Transverse colon (tissue), 4 donors: ENCODE data around the gene FLAD1. TPM values are rescaled to one million over a fixed set of nuclear protein-coding genes. Genes with fewer than 3 reads are reported as not detected.

Experiments
- DNase-seq: peaks from one replicate; pipeline ENCODE4 v3.0.0-alpha.2; 2019
- H3K27ac ChIP-seq, 4 donors: fragments of 200-600 bp; sonication (generic); 2 replicates each; pipeline ENCODE4 v1.5.1; 2016 to 2018; ENCODE audit warnings: inconsistent platforms in 4 of 4
- H3K27me3 ChIP-seq: fragments of 200-600 bp; sonication (generic); 2 replicates; pipeline ENCODE4 v1.5.1; 2017; ENCODE audit warnings: inconsistent platforms
- H3K36me3 ChIP-seq, 4 donors: fragments of 200-600 bp; sonication (generic); 2 replicates each; pipeline ENCODE4 v1.5.1; 2017 to 2019; ENCODE audit warnings: inconsistent platforms in 4 of 4
- H3K4me1 ChIP-seq, 4 donors: fragments of 200-600 bp; sonication (generic); 2 replicates each; pipeline ENCODE4 v1.5.1; 2017 to 2020; ENCODE audit warnings: inconsistent platforms in 4 of 4
- H3K4me3 ChIP-seq, 4 donors: fragments of 200-600 bp; sonication (generic); 1 replicate in 1 of 4; 2 replicates in 3 of 4; pipeline versions ENCODE4 v1.5.1 to v1.6.1; 2017 to 2019; ENCODE audit warnings: inconsistent platforms in 4 of 4
- H3K9me3 ChIP-seq, 2 donors: fragments of 200-600 bp; sonication (generic); 2 replicates each; pipeline ENCODE4 v1.5.1; 2017 to 2019; ENCODE audit warnings: inconsistent platforms in 2 of 2
- EP300 ChIP-seq: sonication (generic); formaldehyde crosslinking; IDR thresholded peaks from one replicate; pipeline ENCODE4 v1.6.1; 2017; ENCODE audit warnings: antibody characterized with exemption, low read depth
- POLR2A ChIP-seq: fragments of 450-650 bp; IDR thresholded peaks from one replicate; pipeline ENCODE4 v1.6.1; 2016; ENCODE audit warnings: antibody characterized with exemption, mild to moderate bottlenecking, moderate library complexity
- POLR2AphosphoS5 ChIP-seq, 3 donors: sonication (generic); formaldehyde crosslinking; IDR thresholded peaks; one replicate each; pipeline ENCODE4 v1.6.1; 2016; ENCODE audit warnings: antibody characterized with exemption in 3 of 3
- WGBS, 2 donors: methylation state at CpG; one replicate each; pipeline ENCODE4 v1.1.5; 2018; ENCODE audit warnings: low coverage in 1 of 2; 5-methylcytosine and 5-hydroxymethylcytosine counted together
- in situ Hi-C, 4 donors: fragments of 200-750 bp; cut with MboI; loops; one replicate each; pipeline versions ENCODE4 v1.15.0 to v1.15.1; 2017; ENCODE audit warnings: low sequenced_read_pairs in 3 of 4, low pct_ligation_motif_present in 1 of 4, low pct_unique_long_range_greater_than_20kb in 1 of 4
- intact Hi-C: fragments of 100-400 bp; cut with DNase I; formaldehyde crosslinking; loops from one replicate; pipeline ENCODE4 v1.15.1; 2023; ENCODE audit warnings: low total_unique reads
- small RNA-seq, 4 donors: library from RNA; depleted of rRNA; stranded (forward); fragments of <200 nt; gene quantifications; one replicate each; pipeline ENCODE3, GENCODE V24; 2016
- total RNA-seq, 4 donors: library from RNA; depleted of rRNA; stranded (reverse); fragments of >200 nt; gene quantifications; one replicate each; pipeline ENCODE4 v1.1.0, GENCODE V29; 2016
- TF ChIP-seq, protein P1 (sequence below), 5 experiments: fragments of 200-600 bp in 3 of 5; fragments of 450-650 bp in 2 of 5; sonication (generic) in 3 of 5; IDR thresholded peaks; 1 replicate in 2 of 5; 2 replicates in 3 of 5; pipeline ENCODE4 v1.5.1; 2016 to 2017; ENCODE audit warnings: antibody characterized with exemption in 5 of 5, inconsistent platforms in 3 of 5, mild to moderate bottlenecking in 2 of 5, moderate library complexity in 1 of 5

FLAD1 gene
- total RNA-seq, 4 donors from 2014 or later = 32.7 to 42.4 (median 36.0) TPM

DNA sequence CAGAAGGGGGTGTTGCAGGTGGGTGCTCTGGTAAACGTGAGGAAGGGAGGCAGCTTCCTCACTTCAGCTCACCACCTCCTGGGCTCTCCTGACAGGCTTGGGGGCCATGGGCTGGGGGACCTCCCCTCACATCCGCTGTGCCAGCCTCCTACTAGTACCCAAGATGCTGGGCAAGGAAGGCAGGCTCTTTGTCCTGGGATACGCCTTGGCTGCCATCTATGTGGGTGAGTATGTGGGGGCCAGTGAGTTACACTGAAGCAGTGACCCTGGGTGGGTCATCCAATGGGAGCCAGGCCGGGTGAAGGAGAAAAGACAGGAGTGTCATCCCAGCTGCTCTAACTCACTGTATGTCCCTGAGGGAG is 56.1 kb downstream of the FLAD1 start:
- H3K36me3 ChIP-seq = no peaks in the 10 kb centered on the region
- intact Hi-C loops = no loop called here
- no peaks in the 10 kb centered on the region for H3K27me3 ChIP-seq
- TF ChIP-seq EP300 (no peak), POLR2AphosphoS5 (IDR thresholded peaks at IDR 0.05) (no peak), POLR2A (no peak)
- TF ChIP-seq, protein P1, sequence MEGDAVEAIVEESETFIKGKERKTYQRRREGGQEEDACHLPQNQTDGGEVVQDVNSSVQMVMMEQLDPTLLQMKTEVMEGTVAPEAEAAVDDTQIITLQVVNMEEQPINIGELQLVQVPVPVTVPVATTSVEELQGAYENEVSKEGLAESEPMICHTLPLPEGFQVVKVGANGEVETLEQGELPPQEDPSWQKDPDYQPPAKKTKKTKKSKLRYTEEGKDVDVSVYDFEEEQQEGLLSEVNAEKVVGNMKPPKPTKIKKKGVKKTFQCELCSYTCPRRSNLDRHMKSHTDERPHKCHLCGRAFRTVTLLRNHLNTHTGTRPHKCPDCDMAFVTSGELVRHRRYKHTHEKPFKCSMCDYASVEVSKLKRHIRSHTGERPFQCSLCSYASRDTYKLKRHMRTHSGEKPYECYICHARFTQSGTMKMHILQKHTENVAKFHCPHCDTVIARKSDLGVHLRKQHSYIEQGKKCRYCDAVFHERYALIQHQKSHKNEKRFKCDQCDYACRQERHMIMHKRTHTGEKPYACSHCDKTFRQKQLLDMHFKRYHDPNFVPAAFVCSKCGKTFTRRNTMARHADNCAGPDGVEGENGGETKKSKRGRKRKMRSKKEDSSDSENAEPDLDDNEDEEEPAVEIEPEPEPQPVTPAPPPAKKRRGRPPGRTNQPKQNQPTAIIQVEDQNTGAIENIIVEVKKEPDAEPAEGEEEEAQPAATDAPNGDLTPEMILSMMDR (IDR thresholded peaks at IDR 0.05) = no peak
- peak overlapping the region; percentile 70 to 79 (median 75) for H3K27ac ChIP-seq
- H3K9me3 ChIP-seq = no peaks in the 10 kb centered on the region
- peaks cover 10 to 47% (median 30%) of the 10 kb centered on the region in 4 donors for H3K4me1 ChIP-seq
- in situ Hi-C loops = no loop called here
- no peak for DNase-seq
- 60 to 76% methylated on average over 1 to 4 of the region's 4 CpGs for WGBS, 2 donors
- no peak overlapping the region for H3K4me3 ChIP-seq

DNA sequence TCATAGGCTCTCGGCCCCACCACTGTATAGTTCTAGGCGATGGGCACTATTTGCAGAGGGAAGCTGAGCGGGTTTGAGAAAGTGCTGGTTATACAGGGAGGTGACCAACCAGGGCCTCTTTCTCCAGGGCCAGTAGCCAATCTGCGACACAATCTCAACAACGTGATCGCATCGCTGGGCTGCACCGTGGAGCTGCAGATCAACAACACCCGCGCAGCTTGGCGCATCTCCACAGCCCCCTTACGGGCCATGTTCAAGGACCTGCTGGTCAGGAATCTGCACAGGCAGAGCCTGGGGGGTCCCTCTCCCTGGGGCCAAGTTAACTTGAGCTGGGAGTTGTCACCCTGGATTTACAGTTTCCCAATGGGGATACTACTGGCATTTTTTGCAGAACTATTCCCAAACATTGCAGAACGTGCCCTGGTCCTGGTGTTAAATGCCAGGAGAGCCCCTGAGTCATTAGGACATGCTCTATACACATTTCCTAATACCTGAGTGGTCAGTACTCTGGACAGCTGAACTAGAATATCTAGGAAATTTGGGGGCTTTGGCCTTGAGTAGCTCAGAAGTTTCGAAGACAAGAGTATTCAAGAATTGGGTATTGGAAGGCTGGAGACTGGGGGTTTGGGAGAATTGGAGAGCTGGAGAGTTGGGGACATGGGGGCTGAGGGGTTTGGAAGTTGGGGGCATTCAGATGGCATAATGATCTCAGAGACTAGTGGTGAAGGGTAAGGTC is 57.4 kb downstream of the FLAD1 start:
- no peak for TF ChIP-seq POLR2AphosphoS5 (IDR thresholded peaks at IDR 0.05)
- no peak for TF ChIP-seq POLR2A
- TF ChIP-seq, protein P1 (IDR thresholded peaks at IDR 0.05) = no peak
- no peak for TF ChIP-seq EP300
- Histone ChIP-seq H3K36me3 (no peaks in the 10 kb centered on the region), H3K4me1 (peaks cover 14 to 53% (median 36%) of the 10 kb centered on the region in 4 donors), H3K27ac (no peak overlapping the region), H3K9me3 (no peaks in the 10 kb centered on the region), H3K4me3 (no peak overlapping the region), H3K27me3 (no peaks in the 10 kb centered on the region)
- no peak for DNase-seq
- in situ Hi-C loops (no loop called here), intact Hi-C loops (no loop called here)
- 86 to 94% methylated on average over 11 to 14 of the region's 14 CpGs for WGBS, 2 donors

Small RNAs within 50 kb of the gene (small RNA-seq; reads per million reads assigned to genes)
- gene MIR4258 (0 reads per million in 4 donors), gene RF00017 (0 reads per million in 4 donors)

Other genes with a start within 250 kb of the FLAD1 start
- gene KCNN3, start 113.1 kb upstream of the FLAD1 start, total RNA-seq = 1 to 10 TPM; 2.3 to 5.0 (median 3.5) TPM
- 10 to 100 TPM in 3 of 4 donors, 1 to 10 TPM in 1; 6.0 to 19.9 (median 13.1) TPM for gene PMVK, start 46.6 kb upstream of the FLAD1 start, total RNA-seq
- gene PBXIP1, start 27.2 kb upstream of the FLAD1 start, total RNA-seq = 10 to 100 TPM; 54.1 to 94.1 (median 83.6) TPM
- 10 to 100 TPM; 23.3 to 63.7 (median 29.0) TPM for gene PYGO2, start 21.6 kb upstream of the FLAD1 start, total RNA-seq
- gene SHC1, start 12.6 kb upstream of the FLAD1 start, total RNA-seq = 100 to 1,000 TPM in 2 of 4 donors, 10 to 100 TPM in 2; 71.1 to 149 (median 92.0) TPM
- 10 to 100 TPM in 3 of 4 donors, not detected in 1; 28.9 to 41.4 (median 35.2) TPM for gene CKS1B, start 8.7 kb upstream of the FLAD1 start, total RNA-seq
- gene LENEP, start 10.2 kb downstream of the FLAD1 start, total RNA-seq = not detected
- 100 to 1,000 TPM in 3 of 4 donors, 10 to 100 TPM in 1; 85.2 to 513 (median 272) TPM for gene ZBTB7B, start 19.5 kb downstream of the FLAD1 start, total RNA-seq
- 1 to 10 TPM in 3 of 4 donors, not detected in 1; 1.9 to 4.6 (median 4.5) TPM for gene DCST2, start 50.4 kb downstream of the FLAD1 start, total RNA-seq
- gene DCST1, start 50.5 kb downstream of the FLAD1 start, total RNA-seq = under 1 TPM in 2 of 4 donors, not detected in 2; 0.32 to 0.41 TPM
- 100 to 1,000 TPM in 3 of 4 donors, 10 to 100 TPM in 1; 90.6 to 196 (median 115) TPM for gene ADAM15, start 68.0 kb downstream of the FLAD1 start, total RNA-seq
- gene EFNA4, start 80.4 kb downstream of the FLAD1 start, total RNA-seq = 10 to 100 TPM; 18.3 to 57.2 (median 37.2) TPM
- 1 to 10 TPM; 3.4 to 7.9 (median 7.2) TPM for gene EFNA3, start 95.5 kb downstream of the FLAD1 start, total RNA-seq
- 100 to 1,000 TPM in 1 of 4 donors, 10 to 100 TPM in 3; 18.5 to 108 (median 62.7) TPM for gene EFNA1, start 144.5 kb downstream of the FLAD1 start, total RNA-seq
- gene SLC50A1, start 152.5 kb downstream of the FLAD1 start, total RNA-seq = 100 to 1,000 TPM in 1 of 4 donors, 10 to 100 TPM in 2, 1 to 10 TPM in 1; 5.2 to 199 (median 44.4) TPM
- gene DPM3, start 157.2 kb downstream of the FLAD1 start, total RNA-seq = 100 to 1,000 TPM in 1 of 4 donors, 10 to 100 TPM in 2, 1 to 10 TPM in 1; 7.2 to 130 (median 62.6) TPM
- gene KRTCAP2, start 190.0 kb downstream of the FLAD1 start, total RNA-seq = 100 to 1,000 TPM; 106 to 240 (median 131) TPM
- gene TRIM46, start 190.5 kb downstream of the FLAD1 start, total RNA-seq = under 1 TPM in 2 of 4 donors, not detected in 2; 0.41 to 0.48 TPM
- gene THBS3, start 224.6 kb downstream of the FLAD1 start, total RNA-seq = 10 to 100 TPM; 19.2 to 37.8 (median 27.0) TPM
- 10 to 100 TPM; 24.3 to 64.0 (median 46.0) TPM for gene MTX1, start 225.4 kb downstream of the FLAD1 start, total RNA-seq